HS-27A (cell line): Measurements from ENCODE around the gene KCNMA1.

ENCODE experiments used
- DNase-seq: peaks from one replicate; pipeline ENCODE4 v3.0.0-alpha.2; 2012; ENCODE audit warnings: low read depth, missing footprints

Gene KCNMA1

GRCh38 chr10:76935941-76936613 lies 701.5 kb downstream of the KCNMA1 start:
- DNase-seq = no peak

- no peak for DNase-seq
Measured at GRCh38 chr10:76928565-76928964, 709.0 kb downstream of the KCNMA1 start.

- DNase-seq = no peak
Measured at GRCh38 chr10:76925636-76926405, 711.8 kb downstream of the KCNMA1 start.

- no peak for DNase-seq
Measured at GRCh38 chr10:76922666-76923065, 714.9 kb downstream of the KCNMA1 start.

GRCh38 chr10:76921383-76922010 lies 716.1 kb downstream of the KCNMA1 start:
- DNase-seq = no peak

GRCh38 chr10:76920581-76920980 lies 717.0 kb downstream of the KCNMA1 start:
- DNase-seq = no peak

- DNase-seq = no peak
Measured at GRCh38 chr10:76918106-76918505, 719.5 kb downstream of the KCNMA1 start.

GRCh38 chr10:76917071-76917470 lies 720.5 kb downstream of the KCNMA1 start:
- DNase-seq = no peak

- DNase-seq = no peak
Measured at GRCh38 chr10:76916536-76916935, 721.1 kb downstream of the KCNMA1 start.

GRCh38 chr10:76915316-76915715 lies 722.3 kb downstream of the KCNMA1 start:
- no peak for DNase-seq

- no peak for DNase-seq
Measured at GRCh38 chr10:76911184-76911583, 726.4 kb downstream of the KCNMA1 start.

GRCh38 chr10:76910184-76910962 lies 727.2 kb downstream of the KCNMA1 start:
- no peak for DNase-seq

- no peak for DNase-seq
Measured at GRCh38 chr10:76906256-76906655, 731.4 kb downstream of the KCNMA1 start.

- DNase-seq = no peak
Measured at GRCh38 chr10:76905251-76905650, 732.4 kb downstream of the KCNMA1 start.

GRCh38 chr10:76903387-76903945 lies 734.1 kb downstream of the KCNMA1 start:
- DNase-seq = no peak

GRCh38 chr10:76902949-76903348 lies 734.7 kb downstream of the KCNMA1 start:
- DNase-seq = no peak

GRCh38 chr10:76901701-76902100 lies 735.9 kb downstream of the KCNMA1 start:
- DNase-seq = no peak

- DNase-seq = no peak
Measured at GRCh38 chr10:76899490-76899889, 738.1 kb downstream of the KCNMA1 start.

- DNase-seq = no peak
Measured at GRCh38 chr10:76892766-76893479, 744.7 kb downstream of the KCNMA1 start.

GRCh38 chr10:76887223-76888010 lies 750.2 kb downstream of the KCNMA1 start:
- DNase-seq = no peak

GRCh38 chr10:76885816-76886215 lies 751.8 kb downstream of the KCNMA1 start:
- DNase-seq = no peak
